GM19452 (cell line): ENCODE measurements around the gene SLC51B.
"Not testable (repeated sequence)": the region's sequence is repeated elsewhere in the genome, so short reads cannot be mapped to it uniquely, and the experiment has no call there.

Experiments
- ATAC-seq: cut with Tn5 transposase; IDR thresholded peaks from one replicate; pipeline ENCODE4 v1.9.1; 2021; ENCODE audit not compliant: unreplicated experiment

Gene SLC51B

DNA sequence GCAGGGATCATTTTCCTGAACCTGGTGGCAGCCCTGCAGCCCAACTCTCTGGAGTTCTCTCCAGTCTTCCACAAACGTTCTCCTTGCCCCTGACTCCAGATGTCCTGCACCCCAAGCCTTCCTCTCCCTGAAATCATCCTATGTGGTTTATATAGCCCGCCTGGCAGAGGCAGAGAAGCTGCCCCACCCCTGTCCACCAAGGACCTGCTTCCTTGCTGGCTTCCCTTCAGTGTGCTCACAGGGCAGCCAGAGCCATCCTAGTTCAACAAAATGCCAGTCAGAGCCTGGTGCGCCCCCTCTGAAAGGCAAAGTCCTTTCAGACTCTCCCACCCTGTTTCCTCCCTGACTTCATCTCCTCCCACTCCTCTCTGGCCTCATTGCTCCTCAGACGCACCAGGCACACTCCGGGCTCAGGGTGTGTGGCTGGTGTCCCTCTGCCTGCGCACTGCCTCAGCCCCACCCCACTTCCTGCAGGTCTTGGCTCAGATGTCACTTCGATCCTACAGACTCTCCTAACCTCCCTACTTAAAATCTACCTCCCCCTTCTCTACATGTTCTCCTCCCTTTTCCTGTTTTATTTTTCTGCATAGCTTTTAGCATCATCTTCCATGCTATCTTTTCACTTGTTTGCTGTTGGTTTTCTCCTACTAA, 37.2 kb downstream of the SLC51B start:
- ATAC-seq = no peak

DNA sequence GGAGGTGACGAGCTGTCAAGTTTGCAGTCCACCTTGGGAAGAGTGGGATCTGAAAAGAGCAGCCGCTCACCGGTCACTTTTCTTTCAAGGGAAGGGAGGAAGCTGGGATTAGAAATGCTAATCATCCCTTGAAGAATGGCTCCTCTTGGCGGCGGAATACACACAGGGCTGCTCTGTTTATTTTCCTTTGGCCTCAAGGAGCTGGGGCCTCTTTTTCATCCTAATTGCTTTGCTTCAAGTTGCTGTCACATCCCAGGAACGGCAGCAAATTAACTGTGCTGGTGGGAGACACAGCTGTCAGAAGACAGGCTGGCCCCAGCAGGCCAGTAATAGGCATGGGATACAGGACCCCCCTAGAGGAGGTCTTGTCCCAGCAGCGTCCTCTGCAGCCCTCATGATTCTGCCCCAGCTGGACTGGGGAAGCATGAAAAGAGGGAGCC, 38.1 kb downstream of the SLC51B start:
- no peak for ATAC-seq

DNA sequence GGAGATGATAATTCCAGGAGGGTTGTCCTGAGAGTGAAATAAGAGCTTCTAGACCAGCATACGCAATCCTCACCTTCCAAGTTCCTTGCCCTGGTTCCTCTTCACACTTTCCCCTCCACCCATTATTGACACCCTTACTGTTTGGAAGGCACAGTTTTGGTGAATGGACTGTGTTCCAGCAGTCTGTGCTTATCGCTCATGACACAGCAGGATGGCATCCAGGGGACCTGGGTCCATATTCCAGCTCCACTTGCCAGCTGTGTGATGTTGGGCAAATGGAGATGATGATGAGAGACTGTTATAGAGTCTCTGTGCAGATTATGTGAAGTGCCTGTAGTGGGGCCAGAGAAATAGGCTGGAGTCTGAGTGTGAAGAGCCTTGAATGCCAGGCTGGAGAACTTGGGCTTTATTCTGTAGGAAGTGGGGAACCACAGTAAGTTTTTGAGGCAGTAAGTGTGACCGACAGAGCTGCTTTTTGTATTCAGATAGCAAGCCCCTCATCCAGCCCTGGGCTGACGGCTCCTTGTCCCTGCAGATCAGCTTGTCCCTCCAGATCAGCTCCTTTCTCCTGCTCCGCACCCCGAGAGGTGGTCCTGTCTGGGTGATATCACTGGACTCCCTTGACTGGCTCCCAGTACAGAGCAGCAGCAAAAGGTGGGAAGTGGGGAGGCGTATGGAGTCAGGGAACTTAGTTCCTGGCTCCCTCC, 39.5 kb downstream of the SLC51B start:
- no peak for ATAC-seq

DNA sequence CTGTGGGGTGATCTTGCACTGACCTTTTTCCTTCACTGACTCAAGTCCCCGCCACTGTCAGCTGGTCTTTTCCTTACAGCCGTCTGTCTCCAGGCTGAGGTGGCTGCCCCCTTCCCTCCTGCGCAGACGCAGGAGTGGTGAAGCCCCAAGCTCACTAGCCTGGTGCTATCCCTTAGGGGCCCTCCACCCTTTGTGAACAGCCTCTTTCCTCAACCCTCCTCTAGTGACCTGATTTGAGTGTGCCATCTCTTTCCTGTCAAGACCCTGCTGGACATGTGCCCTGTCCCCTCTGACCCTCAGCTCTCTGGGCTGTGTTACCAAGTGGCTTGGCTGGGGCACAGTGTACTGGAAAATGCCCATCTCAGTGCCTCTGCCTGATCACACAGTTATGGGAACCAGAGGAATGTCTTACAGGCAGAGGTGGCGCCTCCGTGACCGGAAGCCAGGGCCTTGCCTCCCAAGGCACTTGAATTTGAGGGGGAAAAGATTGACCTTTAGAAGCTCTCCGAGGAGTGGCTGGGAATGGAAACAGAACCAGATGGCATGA, 40.1 kb downstream of the SLC51B start:
- ATAC-seq = no peak

DNA sequence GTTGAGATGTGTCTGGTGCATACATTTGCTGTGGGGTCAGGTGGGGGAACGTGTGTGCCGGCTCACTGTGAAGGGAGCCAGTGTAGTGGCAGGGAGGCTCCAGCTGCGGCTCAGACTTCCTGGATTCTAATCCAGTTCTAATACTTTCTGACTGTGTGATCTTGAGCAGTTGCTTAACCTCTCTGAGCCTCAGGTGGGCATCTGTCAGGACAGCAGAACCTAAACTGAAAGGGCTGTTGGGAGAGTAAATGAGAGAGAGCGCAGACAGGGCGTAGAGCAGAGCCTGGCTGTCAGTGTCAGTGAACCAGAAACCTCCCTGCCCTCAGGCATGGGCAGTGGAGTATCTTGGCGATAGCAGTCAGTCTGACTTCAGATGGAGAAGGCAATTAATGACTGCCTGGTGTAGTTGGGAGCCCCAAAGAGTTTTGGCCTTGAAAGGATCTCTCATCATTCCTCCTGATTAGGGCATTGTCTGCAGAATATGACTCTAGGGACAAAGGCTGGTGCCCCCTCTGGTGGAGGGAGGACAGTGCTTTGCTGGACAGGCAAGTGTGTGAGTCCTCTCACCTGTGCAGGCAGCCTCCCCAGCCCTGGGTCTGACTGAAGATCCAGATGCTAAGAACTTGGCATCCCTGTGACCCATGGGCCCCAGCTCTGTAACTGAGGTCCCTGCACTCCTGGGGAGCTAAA, 40.9 kb downstream of the SLC51B start:
- ATAC-seq = no peak

DNA sequence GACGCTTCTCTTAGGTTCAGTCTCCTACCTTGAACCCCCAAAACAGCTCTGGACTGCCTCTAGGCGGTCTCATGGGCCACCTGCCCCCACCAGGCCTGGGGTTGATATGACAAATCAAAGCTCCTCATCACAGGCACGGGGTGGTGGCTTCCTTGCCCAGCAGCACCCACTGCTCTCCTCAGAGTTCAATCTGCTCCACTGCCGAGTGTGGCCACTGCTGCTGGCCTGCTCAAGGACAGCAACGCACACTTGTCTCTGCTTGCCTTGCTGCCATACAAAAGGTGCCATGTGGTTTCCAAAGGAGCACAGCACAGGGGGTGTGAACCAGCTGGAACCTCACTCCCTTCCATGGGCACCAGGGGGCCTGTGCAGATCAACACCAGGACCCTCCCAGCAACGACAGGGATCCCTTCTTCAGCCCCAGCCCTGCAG, 41.5 kb downstream of the SLC51B start:
- ATAC-seq = no peak

DNA sequence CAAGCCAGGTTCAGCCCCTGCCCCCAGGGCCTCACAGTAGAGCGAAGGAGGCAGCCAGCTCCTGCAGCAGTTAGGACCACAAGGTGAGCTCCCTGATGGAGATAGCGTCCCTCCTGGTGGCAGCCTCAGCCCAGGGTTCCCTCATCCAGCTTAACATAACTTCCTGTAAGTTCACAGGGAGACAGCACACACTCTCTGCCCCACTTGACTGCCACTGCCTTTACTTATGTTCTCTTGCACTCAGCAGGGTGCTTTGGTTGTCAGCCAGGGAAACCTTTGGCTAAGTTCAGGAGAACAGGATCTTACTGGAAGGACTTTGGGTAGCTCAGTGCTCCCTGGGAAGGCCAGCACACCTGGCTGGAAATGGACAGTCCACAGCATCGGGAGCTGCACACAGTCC, 42.2 kb downstream of the SLC51B start:
- no peak for ATAC-seq

DNA sequence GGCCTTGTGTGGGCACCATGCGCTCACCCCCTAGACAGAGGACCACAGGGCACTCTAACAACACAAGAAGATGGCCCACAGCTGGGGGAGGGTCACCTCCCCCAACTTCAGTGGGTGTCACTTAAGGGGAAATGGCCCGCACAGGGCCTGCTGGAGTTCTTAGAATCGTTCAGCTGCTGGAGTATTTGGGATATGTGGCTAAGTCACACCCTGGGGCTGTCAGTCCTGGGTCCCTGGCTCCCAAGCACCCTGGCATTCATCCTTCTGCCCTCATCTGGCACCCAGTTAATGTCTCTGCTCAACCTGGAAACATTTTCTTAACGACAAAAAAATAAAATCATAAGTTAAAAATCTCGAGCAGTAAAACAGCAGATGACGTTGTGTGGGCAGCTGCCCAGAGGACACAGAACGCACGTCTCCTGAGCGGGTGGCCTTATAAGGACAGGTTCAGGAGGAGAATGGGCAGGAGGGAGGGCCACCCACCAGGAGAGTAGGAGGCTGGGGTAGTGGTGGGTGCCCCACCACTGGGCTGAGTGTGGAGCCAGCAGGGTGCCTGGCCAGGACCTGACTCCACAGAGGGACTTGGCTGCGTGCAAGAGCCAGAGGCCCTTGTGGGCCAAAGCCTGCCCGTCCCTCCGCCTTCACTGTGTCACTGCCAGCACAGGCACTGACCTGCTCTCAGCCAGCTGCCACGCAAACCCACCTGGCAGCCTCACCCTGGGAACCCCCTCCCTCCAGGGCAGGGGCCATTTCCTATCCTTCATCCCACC, 42.9 kb downstream of the SLC51B start:
- no peak for ATAC-seq

DNA sequence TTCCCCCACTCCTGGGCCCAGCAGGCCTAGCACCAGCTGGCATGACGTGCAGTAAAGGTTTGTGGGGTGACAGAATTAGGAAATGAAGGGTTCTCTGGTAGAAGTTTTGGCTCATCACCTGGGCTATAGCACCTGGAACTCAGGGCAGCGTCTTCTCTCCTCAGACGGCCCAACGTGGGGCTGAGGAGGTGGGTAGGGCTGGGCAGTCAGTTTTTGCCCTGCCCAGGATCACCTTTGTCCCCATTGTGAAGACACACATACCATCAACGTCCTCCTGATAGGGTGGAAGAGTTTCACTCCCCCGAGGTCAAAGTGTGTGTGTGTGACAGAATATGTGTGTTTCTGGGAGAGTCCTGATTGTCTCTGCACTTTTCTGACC, 43.4 kb downstream of the SLC51B start:
- ATAC-seq = no peak

DNA sequence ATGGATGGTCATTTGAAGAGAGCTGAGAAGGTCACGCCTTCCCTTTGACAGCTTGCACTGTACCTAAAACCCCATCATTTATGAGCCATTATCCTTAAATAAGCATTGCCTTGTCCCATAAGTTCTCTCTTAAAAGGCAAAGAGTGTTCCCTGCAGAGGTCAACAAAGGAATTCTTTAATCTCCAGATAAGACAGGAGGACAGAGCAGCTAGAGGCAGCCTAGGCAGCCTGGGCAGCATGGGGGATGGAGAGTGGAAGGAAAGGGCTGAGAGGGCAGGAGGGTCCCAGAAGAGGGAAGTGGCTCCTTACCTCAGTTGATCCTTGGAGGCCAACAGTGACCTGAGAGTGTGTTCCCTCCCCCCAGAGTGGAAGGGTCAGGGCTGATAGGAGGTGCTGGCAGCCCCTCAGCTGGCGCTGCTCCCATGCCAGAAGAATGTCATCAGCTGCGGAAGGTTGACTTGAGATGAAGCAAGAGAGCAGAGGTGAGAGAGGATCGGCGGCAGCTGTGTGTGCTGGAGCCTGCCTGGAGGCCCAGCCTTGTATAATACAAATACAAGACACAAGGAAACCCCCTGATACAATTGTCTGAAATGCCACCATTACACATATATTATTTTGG, 44.1 kb downstream of the SLC51B start:
- ATAC-seq = no peak

DNA sequence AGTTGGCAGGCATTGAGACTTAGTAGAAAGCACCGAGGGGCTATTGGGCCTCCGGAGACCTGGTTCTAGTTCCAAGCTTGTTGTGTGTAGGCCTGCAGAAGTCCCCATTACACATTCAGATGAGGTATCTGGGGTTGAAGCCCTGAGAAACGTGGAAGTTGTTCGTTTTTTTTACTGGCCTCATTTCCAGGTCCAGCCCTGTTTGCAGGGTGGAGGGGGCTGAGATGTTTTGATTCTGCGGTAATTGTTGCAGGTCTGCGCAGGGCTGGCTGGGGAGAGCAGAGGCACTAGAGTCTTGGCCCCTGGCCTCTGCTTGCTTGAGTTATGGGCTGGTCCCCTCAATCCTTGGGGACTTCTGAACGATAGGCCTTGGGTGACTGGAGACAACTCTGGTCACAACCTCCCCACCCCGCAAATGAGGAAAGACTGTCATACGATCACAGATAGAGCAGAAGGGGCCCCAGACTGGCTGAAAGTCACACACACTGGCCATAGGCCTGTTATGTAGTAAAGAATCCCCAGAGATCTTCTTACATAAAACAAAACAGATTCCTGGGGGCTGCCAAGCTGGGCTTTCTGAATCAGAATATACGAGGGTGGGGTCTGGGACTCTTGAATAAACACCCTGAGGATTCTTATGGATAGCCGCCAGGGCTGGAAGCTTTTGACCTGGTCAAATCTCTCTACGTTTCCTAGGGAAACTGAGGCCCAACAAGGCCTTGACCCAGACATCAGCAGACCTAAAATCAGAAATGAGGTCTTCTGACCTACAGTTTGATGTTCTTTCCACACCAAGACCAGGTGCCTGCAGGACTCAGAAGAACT, 47.0 kb downstream of the SLC51B start:
- ATAC-seq = no peak

DNA sequence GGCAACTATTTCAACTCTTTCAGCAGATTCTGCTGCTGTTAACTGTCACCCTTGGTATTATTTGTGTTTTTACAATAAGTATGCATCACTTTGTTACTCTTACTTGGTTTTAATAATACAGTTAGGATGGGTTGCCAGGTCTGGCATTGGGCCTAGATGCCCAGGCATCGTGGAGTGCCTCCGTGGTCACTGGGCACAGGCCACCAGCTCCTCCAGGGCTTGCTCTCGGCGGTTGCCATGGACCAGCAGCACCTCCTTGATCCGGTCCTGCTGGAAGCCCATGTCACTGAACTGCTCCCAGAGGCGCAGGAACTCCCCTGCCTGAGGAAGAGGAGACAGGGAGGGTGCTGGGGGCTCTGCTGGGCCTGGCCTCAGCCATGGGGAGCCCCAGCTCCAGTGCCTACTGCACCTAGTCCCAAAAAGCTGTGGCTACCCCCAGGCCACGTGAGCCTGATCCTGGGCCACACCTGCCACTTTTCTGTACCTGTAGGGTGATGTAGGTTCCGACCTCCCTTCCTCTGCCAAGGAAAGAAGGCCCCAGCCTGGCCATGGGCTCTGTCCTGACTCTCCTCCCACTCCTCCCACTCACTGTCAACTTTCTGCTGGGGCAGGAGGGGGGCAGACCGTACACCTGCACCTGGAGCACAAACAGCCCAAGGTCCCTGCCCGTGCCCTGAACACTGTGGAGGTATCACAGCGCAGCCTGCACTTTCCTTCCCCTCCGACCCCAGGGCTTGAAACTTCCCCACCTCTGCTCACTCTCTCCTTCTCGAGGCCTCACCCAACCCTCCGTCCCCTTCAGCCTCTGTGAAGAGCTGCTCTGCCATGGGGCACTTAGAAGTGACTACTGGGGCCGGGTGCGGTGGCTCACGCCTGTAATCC, 48.0 kb downstream of the SLC51B start:
- no peak for ATAC-seq

DNA sequence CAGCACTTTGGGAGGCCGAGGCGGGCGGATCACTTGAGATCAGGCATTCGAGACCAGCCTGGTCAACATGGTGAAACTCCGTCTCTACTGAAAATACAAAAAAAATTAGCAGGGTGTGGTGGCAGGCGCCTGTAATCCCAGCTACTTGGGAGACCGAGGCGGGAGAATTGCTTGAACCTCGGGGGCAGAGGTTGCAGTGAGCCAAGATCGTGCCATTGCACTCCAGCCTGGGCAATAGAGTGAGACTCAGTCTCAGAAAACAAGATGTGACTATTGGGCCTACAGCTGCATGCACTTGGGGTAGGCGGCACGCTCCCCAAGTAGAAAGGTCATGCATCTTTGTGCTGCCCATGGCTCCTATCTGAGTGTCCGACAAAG, 48.6 kb downstream of the SLC51B start:
- ATAC-seq = not testable (repeated sequence)

DNA sequence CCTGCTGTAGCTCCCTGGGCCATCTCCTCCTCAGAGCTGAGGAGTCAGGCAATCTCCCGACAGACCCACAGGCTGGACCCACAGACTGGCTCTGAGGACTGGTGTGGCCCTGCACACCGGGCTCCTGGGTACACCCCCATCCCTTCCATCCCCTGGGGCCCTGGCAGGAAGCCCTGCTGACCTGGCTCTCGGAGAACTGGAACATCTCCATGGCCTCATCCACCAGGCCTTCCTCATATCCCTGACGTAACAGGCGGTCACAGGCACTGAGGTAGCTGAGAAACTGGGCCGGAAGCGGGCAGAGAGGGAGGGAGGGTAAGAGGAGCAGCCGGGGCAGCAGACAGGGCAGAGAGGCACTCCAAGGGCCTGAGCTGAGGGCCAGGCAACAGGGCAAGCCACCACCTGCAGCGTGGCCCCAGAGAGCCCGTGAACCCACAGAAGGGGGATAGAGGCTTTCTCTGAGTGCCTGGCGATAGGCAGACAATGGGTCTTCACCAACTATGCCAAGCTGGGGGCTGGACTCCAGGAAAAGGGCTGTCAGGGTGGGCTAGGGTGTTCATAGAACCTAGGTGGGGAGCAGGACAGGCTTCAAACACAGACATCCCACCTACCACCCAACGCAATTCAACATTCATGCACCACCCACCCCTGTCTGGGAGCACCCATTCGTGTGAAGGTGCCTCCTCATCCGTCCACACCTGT, 49.3 kb downstream of the SLC51B start:
- ATAC-seq = no peak

DNA sequence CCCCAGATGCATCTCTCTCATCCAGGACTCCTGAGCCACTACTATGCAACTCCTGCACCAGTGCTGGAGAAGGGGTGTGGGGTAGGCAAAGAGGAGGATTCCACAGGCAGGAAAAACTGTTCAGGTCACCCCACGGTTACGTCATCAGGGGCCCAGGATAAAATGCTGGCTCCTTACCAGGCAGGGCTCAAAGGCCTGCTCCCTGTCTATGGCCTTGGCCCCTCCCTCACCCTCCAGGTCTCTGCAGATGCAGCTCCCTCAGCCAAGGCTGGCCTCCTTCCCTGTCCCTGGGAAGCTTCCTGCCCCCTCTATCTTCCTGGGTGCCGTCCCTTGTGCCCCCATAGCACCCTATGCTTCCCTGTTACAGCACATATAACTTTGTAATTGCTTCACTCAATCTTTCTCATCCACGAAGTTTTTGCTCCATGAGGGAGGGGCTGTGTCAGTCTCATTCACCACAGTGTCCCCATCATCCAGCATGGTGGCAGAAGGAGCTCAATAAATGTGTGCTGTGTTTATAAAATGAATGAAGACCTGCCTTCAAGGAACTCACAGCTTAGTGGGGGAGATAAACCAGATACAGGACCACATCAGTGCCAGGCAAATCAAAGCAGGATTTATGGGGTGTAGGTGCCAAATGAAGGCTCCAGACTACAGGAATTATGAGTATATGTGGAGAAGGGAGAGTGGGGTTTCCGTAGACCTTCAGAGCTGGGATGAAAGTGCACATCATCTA, 50.0 kb downstream of the SLC51B start:
- ATAC-seq = no peak

DNA sequence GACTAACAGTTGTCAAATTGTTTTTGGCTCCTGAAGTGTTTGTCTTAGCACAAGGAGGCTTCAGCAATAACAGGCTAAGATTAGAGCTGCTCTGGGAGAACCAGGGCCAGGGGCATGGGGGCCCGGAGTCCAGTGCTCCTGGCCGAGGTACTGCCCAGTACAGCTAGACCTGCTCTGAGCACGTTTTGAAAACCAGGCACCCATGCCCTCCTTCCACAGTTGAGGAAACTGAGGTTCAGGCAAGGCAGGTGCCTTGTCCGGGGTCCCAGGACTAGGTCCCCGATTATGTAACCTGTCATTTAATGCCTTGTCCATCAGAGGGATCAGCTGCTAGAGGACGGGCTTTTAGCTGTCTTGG, 50.5 kb downstream of the SLC51B start:
- no peak for ATAC-seq

DNA sequence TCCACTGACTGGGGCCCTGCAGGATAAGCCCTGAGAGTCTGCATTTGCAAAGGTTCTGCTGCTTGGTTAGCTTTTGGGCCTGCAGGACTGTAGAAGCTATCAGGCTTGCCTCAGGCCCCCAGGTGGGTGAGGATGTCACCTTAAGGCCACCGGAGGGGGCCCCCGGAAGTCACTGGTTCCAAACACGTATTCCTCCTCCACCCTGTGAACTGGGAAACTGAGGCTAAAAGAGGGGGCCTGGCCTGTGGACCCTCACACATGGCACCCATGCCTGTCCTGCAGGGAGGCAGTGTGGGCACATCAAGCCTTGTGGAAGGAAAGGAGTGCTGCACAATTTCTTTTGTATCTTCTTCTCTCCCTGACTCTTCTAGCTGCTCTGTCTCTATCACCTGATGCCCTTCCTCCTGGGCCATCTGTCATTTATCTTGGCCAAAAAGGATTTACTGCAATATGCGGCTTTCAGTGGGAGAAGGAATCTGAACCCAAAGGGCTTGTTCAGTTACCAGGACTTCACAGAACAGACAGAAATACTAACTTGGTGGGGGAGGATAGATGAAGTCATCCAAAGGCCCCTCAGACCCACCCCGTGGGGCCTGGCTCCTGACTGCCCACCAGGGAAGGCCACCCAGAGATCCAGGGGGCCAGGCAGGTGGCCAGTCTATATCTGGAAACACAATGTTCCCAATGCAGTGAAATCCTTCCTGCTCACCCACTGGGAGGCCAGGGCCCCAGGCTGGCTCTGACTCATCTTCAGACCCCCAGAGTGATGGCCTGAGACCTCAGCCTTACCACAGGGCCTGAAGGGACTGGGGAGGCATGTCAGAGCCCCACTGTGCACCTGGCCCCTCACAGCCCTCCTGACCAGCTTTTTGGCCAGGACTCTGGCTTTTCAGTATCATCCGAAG, 51.5 kb downstream of the SLC51B start:
- ATAC-seq = no peak
